Kidney epithelial cell (primary cell): ENCODE results near the gene GRAMD2A. TPM values are rescaled to one million over a fixed set of nuclear protein-coding genes. Genes with fewer than 3 reads are reported as not detected.

Experiments
- total RNA-seq: library from RNA; depleted of rRNA; stranded (reverse); fragments of >200 nt; gene quantifications from 2 replicates; pipeline ENCODE4 v1.2.3, GENCODE V29; 2015

GRAMD2A gene
- total RNA-seq, 1 donor from 2014 or later = 2.4 TPM

Other genes with a start within 250 kb of the GRAMD2A start
- 16.3 and 17.0 TPM in 2 replicates for gene MYO9A, start 79.6 kb downstream of the GRAMD2A start, total RNA-seq
- gene SENP8, start 79.4 kb downstream of the GRAMD2A start, total RNA-seq = 2.4 and 3.0 TPM in 2 replicates
- 879 and 883 TPM in 2 replicates for gene PKM, start 33.4 kb upstream of the GRAMD2A start, total RNA-seq
- gene PARP6, start 74.8 kb upstream of the GRAMD2A start, total RNA-seq = 45.0 and 45.7 TPM in 2 replicates
- 0.29 and 0.41 TPM in 2 replicates for gene CELF6, start 122.4 kb upstream of the GRAMD2A start, total RNA-seq
- gene HEXA, start 178.2 kb upstream of the GRAMD2A start, total RNA-seq = 135 and 136 TPM in 2 replicates
- gene TMEM202, start 200.5 kb upstream of the GRAMD2A start, total RNA-seq = not detected in 2 replicates